Measurements from ENCODE around the gene SYNGR3. TPM values are rescaled to one million over a fixed set of nuclear protein-coding genes. Genes with fewer than 3 reads are reported as not detected.

SYNGR3 gene
- total and polyA plus RNA-seq, 2 of the 13 experiments (the other 11 are each of a cell fraction or from before 2014, with no cell fraction given): 0.97 to 5.7 TPM

GRCh38 chr16:1942810-1943726, 46.7 kb upstream of the SYNGR3 start, which contains the start of gene MSRB1 (continued):
- TF ChIP-seq MXI1 (IDR thresholded peaks at IDR 0.05; ENCODE audit: borderline replicate concordance, low read depth, low read length) (peak; percentile 72; the same call in 1 of the 3 replicates), ZNF670 (CRISPR knock-in tag; IDR thresholded peaks at IDR 0.05; ENCODE audit: borderline replicate concordance) (0 out of 2 replicates have a peak, but pooled peaks have one; percentile 59), ZBTB46 (CRISPR knock-in tag; IDR thresholded peaks at IDR 0.05; ENCODE audit: borderline replicate concordance) (no peak), GLI4 (CRISPR knock-in tag; IDR thresholded peaks at IDR 0.05; ENCODE audit: borderline replicate concordance) (no peak), KLF6 (CRISPR knock-in tag; IDR thresholded peaks at IDR 0.05) (peak; percentile 26; the same call in 1 of the 2 replicates), PAWR (CRISPR knock-in tag; IDR thresholded peaks at IDR 0.05; ENCODE audit: borderline replicate concordance) (no peak), ZBTB39 (CRISPR knock-in tag; IDR thresholded peaks at IDR 0.05) (0 out of 2 replicates have a peak, but pooled peaks have one; percentile 50), KLF16 (CRISPR knock-in tag; IDR thresholded peaks at IDR 0.05) (peak in 1 of 2 experiments; percentile 79; a peak in 2 of 4 replicates), RERE (CRISPR knock-in tag; IDR thresholded peaks at IDR 0.05; ENCODE audit: low read depth) (no peak), ZBTB26 (CRISPR knock-in tag; IDR thresholded peaks at IDR 0.05; ENCODE audit: borderline replicate concordance) (no peak; the same call in 1 of the 2 replicates), RFX5 (IDR thresholded peaks at IDR 0.05; ENCODE audit: low read depth, low read length) (no peak), JUND (CRISPR knock-in tag; IDR thresholded peaks at IDR 0.05) (no peak), ZNF281 (CRISPR knock-in tag; IDR thresholded peaks at IDR 0.05; ENCODE audit: borderline replicate concordance) (peak; percentile 37; the same call in 1 of the 2 replicates)

All from HepG2 (cell line).